ENCODE results near the gene OSMR.

OSMR gene

DNA sequence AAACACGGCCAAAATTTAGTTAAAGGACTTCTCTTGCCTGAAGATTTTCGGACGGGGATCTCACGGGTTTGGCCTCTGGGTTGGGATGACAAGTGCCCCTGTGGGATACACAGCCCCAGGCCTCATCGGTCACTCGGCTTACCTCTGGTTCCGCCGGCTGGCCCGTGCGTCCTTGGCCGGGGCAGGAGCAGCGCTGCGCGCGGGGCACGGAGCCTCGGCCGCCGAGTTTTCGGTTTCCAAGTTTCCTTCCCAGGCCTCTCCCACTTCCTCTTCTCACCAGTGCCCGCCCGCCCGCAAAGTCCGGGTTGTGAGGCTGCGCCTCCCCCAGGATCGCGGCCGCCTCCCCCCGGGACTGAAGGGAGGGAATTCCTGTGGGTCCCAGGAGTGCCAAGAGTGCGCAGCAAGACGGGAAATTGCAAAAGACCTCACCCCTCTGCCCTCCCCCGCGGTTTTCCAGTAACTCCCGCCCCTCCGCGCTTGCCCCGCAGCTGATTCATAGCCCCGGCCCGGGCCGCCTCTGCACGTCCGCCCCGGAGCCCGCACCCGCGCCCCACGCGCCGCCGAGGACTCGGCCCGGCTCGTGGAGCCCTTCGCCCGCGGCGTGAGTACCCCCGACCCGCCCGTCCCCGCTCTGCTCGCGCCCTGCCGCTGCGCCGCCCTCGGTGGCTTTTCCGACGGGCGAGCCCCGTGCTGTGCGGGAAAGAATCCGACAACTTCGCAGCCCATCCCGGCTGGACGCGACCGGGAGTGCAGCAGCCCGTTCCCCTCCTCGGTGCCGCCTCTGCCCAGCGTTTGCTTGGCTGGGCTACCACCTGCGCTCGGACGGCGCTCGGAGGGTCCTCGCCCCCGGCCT lies at the start of gene OSMR (continued):
- TF ChIP-seq, protein P1, sequence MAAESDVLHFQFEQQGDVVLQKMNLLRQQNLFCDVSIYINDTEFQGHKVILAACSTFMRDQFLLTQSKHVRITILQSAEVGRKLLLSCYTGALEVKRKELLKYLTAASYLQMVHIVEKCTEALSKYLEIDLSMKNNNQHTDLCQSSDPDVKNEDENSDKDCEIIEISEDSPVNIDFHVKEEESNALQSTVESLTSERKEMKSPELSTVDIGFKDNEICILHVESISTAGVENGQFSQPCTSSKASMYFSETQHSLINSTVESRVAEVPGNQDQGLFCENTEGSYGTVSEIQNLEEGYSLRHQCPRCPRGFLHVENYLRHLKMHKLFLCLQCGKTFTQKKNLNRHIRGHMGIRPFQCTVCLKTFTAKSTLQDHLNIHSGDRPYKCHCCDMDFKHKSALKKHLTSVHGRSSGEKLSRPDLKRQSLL (tag by site-specific recombination; IDR thresholded peaks at IDR 0.05) = no peak
- TF ChIP-seq OVOL3 (tag by site-specific recombination; IDR thresholded peaks at IDR 0.05) = peak; percentile 20; the same call in 1 of the 2 replicates
- TF ChIP-seq, protein P2, sequence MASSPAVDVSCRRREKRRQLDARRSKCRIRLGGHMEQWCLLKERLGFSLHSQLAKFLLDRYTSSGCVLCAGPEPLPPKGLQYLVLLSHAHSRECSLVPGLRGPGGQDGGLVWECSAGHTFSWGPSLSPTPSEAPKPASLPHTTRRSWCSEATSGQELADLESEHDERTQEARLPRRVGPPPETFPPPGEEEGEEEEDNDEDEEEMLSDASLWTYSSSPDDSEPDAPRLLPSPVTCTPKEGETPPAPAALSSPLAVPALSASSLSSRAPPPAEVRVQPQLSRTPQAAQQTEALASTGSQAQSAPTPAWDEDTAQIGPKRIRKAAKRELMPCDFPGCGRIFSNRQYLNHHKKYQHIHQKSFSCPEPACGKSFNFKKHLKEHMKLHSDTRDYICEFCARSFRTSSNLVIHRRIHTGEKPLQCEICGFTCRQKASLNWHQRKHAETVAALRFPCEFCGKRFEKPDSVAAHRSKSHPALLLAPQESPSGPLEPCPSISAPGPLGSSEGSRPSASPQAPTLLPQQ (tag by site-specific recombination; IDR thresholded peaks at IDR 0.05) = peak; percentile 98
- TF ChIP-seq, protein P3, sequence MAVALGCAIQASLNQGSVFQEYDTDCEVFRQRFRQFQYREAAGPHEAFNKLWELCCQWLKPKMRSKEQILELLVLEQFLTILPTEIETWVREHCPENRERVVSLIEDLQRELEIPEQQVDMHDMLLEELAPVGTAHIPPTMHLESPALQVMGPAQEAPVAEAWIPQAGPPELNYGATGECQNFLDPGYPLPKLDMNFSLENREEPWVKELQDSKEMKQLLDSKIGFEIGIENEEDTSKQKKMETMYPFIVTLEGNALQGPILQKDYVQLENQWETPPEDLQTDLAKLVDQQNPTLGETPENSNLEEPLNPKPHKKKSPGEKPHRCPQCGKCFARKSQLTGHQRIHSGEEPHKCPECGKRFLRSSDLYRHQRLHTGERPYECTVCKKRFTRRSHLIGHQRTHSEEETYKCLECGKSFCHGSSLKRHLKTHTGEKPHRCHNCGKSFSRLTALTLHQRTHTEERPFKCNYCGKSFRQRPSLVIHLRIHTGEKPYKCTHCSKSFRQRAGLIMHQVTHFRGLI (tag by site-specific recombination; IDR thresholded peaks at IDR 0.05) = 0 out of 2 replicates have a peak, but pooled peaks have one; percentile 46
- TF ChIP-seq ZNF791 (tag by site-specific recombination; IDR thresholded peaks at IDR 0.05) = no peak
- TF ChIP-seq, protein P4, sequence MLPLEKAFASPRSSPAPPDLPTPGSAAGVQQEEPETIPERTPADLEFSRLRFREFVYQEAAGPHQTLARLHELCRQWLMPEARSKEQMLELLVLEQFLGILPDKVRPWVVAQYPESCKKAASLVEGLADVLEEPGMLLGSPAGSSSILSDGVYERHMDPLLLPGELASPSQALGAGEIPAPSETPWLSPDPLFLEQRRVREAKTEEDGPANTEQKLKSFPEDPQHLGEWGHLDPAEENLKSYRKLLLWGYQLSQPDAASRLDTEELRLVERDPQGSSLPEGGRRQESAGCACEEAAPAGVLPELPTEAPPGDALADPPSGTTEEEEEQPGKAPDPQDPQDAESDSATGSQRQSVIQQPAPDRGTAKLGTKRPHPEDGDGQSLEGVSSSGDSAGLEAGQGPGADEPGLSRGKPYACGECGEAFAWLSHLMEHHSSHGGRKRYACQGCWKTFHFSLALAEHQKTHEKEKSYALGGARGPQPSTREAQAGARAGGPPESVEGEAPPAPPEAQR (tag by site-specific recombination; IDR thresholded peaks at IDR 0.05) = no peak
- no peak for TF ChIP-seq SETDB1 (IDR thresholded peaks at IDR 0.05; ENCODE audit: insufficient read length, low read length)
- TF ChIP-seq, protein P5, sequence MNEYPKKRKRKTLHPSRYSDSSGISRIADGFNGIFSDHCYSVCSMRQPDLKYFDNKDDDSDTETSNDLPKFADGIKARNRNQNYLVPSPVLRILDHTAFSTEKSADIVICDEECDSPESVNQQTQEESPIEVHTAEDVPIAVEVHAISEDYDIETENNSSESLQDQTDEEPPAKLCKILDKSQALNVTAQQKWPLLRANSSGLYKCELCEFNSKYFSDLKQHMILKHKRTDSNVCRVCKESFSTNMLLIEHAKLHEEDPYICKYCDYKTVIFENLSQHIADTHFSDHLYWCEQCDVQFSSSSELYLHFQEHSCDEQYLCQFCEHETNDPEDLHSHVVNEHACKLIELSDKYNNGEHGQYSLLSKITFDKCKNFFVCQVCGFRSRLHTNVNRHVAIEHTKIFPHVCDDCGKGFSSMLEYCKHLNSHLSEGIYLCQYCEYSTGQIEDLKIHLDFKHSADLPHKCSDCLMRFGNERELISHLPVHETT (tag by site-specific recombination; IDR thresholded peaks at IDR 0.05) = no peak
- TF ChIP-seq ZNF324 (tag by site-specific recombination; IDR thresholded peaks at IDR 0.05) = peak; percentile 43; the same call in 1 of the 2 replicates
- TF ChIP-seq REPIN1 (tag by site-specific recombination; IDR thresholded peaks at IDR 0.05; ENCODE audit: low read depth) = no peak
- TF ChIP-seq MYNN (tag by site-specific recombination; IDR thresholded peaks at IDR 0.05; ENCODE audit: borderline replicate concordance) = no peak
- TF ChIP-seq, protein P6, sequence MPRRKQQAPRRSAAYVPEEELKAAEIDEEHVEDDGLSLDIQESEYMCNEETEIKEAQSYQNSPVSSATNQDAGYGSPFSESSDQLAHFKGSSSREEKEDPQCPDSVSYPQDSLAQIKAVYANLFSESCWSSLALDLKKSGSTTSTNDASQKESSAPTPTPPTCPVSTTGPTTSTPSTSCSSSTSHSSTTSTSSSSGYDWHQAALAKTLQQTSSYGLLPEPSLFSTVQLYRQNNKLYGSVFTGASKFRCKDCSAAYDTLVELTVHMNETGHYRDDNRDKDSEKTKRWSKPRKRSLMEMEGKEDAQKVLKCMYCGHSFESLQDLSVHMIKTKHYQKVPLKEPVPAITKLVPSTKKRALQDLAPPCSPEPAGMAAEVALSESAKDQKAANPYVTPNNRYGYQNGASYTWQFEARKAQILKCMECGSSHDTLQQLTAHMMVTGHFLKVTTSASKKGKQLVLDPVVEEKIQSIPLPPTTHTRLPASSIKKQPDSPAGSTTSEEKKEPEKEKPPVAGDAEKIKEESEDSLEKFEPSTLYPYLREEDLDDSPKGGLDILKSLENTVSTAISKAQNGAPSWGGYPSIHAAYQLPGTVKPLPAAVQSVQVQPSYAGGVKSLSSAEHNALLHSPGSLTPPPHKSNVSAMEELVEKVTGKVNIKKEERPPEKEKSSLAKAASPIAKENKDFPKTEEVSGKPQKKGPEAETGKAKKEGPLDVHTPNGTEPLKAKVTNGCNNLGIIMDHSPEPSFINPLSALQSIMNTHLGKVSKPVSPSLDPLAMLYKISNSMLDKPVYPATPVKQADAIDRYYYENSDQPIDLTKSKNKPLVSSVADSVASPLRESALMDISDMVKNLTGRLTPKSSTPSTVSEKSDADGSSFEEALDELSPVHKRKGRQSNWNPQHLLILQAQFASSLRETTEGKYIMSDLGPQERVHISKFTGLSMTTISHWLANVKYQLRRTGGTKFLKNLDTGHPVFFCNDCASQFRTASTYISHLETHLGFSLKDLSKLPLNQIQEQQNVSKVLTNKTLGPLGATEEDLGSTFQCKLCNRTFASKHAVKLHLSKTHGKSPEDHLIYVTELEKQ (tag by site-specific recombination; IDR thresholded peaks at IDR 0.05; ENCODE audit: borderline replicate concordance) = no peak
- TF ChIP-seq SALL2 (tag by site-specific recombination; IDR thresholded peaks at IDR 0.05; ENCODE audit: borderline replicate concordance) = no peak
- no peak for TF ChIP-seq ZNF596 (tag by site-specific recombination; IDR thresholded peaks at IDR 0.05)
- peak; percentile 54; the same call in 1 of the 2 replicates for TF ChIP-seq ZNF501 (tag by site-specific recombination; IDR thresholded peaks at IDR 0.05)
- TF ChIP-seq ZNF133 (tag by site-specific recombination; IDR thresholded peaks at IDR 0.05) = no peak
- no peak for TF ChIP-seq TRIM28 (IDR thresholded peaks at IDR 0.05; ENCODE audit: borderline replicate concordance, low read length)
- TF ChIP-seq, protein P7, sequence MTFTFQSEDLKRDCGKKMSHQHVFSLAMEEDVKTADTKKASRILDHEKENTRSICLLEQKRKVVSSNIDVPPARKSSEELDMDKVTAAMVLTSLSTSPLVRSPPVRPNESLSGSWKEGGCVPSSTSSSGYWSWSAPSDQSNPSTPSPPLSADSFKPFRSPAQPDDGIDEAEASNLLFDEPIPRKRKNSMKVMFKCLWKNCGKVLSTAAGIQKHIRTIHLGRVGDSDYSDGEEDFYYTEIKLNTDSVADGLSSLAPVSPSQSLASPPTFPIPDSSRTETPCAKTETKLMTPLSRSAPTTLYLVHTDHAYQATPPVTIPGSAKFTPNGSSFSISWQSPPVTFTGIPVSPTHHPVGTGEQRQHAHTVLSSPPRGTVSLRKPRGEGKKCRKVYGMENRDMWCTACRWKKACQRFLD (tag by site-specific recombination; IDR thresholded peaks at IDR 0.05) = no peak
- TF ChIP-seq KLF16 (tag by site-specific recombination; IDR thresholded peaks at IDR 0.05) = no peak
- TF ChIP-seq, protein P8, sequence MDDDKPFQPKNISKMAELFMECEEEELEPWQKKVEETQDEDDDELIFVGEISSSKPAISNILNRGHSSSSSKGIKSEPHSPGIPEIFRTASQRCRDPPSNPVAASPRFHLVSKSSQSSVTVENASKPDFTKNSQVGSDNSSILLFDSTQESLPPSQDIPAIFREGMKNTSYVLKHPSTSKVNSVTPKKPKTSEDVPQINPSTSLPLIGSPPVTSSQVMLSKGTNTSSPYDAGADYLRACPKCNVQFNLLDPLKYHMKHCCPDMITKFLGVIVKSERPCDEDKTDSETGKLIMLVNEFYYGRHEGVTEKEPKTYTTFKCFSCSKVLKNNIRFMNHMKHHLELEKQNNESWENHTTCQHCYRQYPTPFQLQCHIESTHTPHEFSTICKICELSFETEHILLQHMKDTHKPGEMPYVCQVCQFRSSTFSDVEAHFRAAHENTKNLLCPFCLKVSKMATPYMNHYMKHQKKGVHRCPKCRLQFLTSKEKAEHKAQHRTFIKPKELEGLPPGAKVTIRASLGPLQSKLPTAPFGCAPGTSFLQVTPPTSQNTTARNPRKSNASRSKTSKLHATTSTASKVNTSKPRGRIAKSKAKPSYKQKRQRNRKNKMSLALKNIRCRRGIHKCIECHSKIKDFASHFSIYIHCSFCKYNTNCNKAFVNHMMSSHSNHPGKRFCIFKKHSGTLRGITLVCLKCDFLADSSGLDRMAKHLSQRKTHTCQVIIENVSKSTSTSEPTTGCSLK (tag by site-specific recombination; IDR thresholded peaks at IDR 0.05) = no peak
- TF ChIP-seq GFI1B (tag by site-specific recombination; IDR thresholded peaks at IDR 0.05) = no peak
- peak; percentile 86 for TF ChIP-seq SP3 (tag by site-specific recombination; IDR thresholded peaks at IDR 0.05)
- TF ChIP-seq ZNF169 (tag by site-specific recombination; IDR thresholded peaks at IDR 0.05) = no peak
- no peak for TF ChIP-seq ZBTB48 (tag by site-specific recombination; IDR thresholded peaks at IDR 0.05)
- peak; percentile 28; the same call in 1 of the 2 replicates for TF ChIP-seq KLF10 (tag by site-specific recombination; IDR thresholded peaks at IDR 0.05)

Data from HEK293 (cell line).